Vagina (tissue), 2 donors: ENCODE data around the gene DNAJA3. TPM values are rescaled to one million over a fixed set of nuclear protein-coding genes. Genes with fewer than 3 reads are reported as not detected.
A peak's percentile ranks its signal among the peaks of the same experiment; 100 is the strongest.

Source experiments
- DNase-seq, 2 donors: peaks; one replicate each; pipeline ENCODE4 v3.0.0-alpha.2; 2017; ENCODE audit errors: extremely low spot score in 2 of 2
- H3K27ac ChIP-seq: fragments of 200-600 bp; sonication (generic); one replicate; pipeline ENCODE4 v1.5.1; 2019
- H3K27me3 ChIP-seq: fragments of 200-600 bp; sonication (generic); one replicate; pipeline ENCODE4 v1.5.1; 2019
- H3K36me3 ChIP-seq, 2 donors: fragments of 200-600 bp; sonication (generic); one replicate each; pipeline ENCODE4 v1.5.1; 2017 to 2019
- H3K4me1 ChIP-seq: fragments of 200-600 bp; sonication (generic); one replicate; pipeline ENCODE4 v1.5.1; 2019
- H3K4me3 ChIP-seq, 2 donors: fragments of 200-600 bp; sonication (generic); 1 replicate in 1 of 2; 2 replicates in 1 of 2; pipeline ENCODE4 v1.5.1; 2016 to 2019
- H3K9me3 ChIP-seq: fragments of 200-600 bp; sonication (generic); one replicate; pipeline ENCODE4 v1.5.1; 2019
- CTCF ChIP-seq, 3 experiments: fragments of 450-650 bp in 2 of 3; fragments of 200-600 bp in 1 of 3; sonication (generic) in 1 of 3; IDR thresholded peaks; one replicate each; pipeline ENCODE4 v1.5.1; 2017 to 2019; ENCODE audit warnings: antibody characterized with exemption in 3 of 3, mild to moderate bottlenecking in 2 of 3, moderate library complexity in 2 of 3
- POLR2A ChIP-seq, 2 donors: fragments of 450-650 bp; IDR thresholded peaks; one replicate each; pipeline ENCODE4 v1.6.1; 2017; ENCODE audit warnings: antibody characterized with exemption in 2 of 2, mild to moderate bottlenecking in 2 of 2, moderate library complexity in 2 of 2
- POLR2AphosphoS5 ChIP-seq, 2 donors: sonication (generic); formaldehyde crosslinking; IDR thresholded peaks; one replicate each; pipeline ENCODE4 v1.9.0; 2017; ENCODE audit warnings: antibody characterized with exemption in 2 of 2, mild to moderate bottlenecking in 2 of 2, low read depth in 1 of 2; ENCODE audit not compliant: insufficient read depth in 1 of 2
- intact Hi-C: fragments of 100-400 bp; cut with DNase I; formaldehyde crosslinking; loops from one replicate; pipeline ENCODE4 v1.15.1; 2023
- total RNA-seq: library from RNA; depleted of rRNA; stranded (reverse); fragments of >200 nt; gene quantifications from one replicate; pipeline ENCODE4 v1.2.3, GENCODE V29; 2016

Gene DNAJA3
- total RNA-seq, 1 donor from 2014 or later, result 33.6 TPM

GRCh38 chr16:4415538-4416199 is 10.0 kb upstream of the DNAJA3 start:
- peaks cover 18% of the 10 kb centered on the region for H3K4me1 ChIP-seq
- DNase-seq, result no peak

DNA sequence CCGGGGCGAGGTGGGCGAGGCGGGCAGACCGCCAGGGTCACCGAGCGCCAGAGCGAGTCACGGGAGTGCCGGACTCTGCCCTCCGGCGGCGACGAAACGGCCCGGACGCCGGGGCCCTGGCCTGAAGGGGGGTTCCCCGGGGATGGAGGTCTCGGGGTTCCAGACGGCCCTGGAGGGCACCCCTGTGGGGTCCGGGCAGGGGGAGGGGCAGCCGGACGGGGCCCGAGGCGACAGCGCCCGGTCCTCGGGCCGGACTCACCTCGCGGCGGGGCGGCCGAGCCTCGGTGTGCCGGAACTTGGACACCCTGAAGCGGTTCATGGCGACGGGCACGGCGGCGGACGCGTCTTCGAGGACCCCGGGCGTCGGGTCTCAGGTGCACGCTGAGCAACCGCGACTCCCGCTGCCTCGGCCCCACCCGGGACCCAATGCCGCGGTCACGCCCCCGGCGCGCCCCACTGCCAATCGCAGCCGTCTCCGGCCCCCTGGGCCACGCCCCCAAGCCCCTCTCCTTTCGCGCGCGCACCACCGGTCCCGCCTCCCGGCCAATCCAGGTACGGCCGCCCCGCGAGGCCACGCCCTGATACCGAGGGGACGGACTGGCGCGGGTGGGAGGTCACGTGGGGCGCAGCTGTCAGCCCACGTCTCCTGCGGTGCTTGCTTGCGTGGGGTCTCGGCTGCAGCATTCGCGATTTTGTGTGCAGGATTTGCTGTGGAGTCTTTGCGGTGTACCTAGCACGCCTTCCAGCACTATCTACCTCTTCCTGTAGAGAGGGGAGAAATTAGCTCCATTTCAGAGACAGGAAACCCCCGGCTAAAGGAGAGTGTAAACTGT is 9.3 kb upstream of the DNAJA3 start, which contains the start of gene CORO7:
Gene CORO7 (minus strand): TSS at position 397 of the 833 bp plus-strand sequence. CDS start 78 bp downstream, at position 319.
- intact Hi-C loops, result no loop called here
- Histone ChIP-seq H3K4me1 (peaks cover 16% of the 10 kb centered on the region), H3K9me3 (no peaks in the 10 kb centered on the region)

More at GRCh38 chr16:4415538-4416199, 10.0 kb upstream of the DNAJA3 start:
- Histone ChIP-seq H3K9me3 (no peaks in the 10 kb centered on the region), H3K36me3 (peaks cover 0 to 9% of the 10 kb centered on the region in 2 donors), H3K27ac (peak overlapping the region; percentile 73), H3K27me3 (no peaks in the 10 kb centered on the region), H3K4me3 (peak overlapping the region; percentile 99)
- intact Hi-C loops, result no loop called here
- no peak for TF ChIP-seq POLR2A (IDR thresholded peaks at IDR 0.05)
- TF ChIP-seq CTCF (IDR thresholded peaks at IDR 0.05), result peak in 1 of 3 experiments; percentile 17

GRCh38 chr16:4419402-4419959 is 6.2 kb upstream of the DNAJA3 start:
- no peak overlapping the region for H3K4me3 ChIP-seq
- peaks cover 16% of the 10 kb centered on the region for H3K4me1 ChIP-seq
- TF ChIP-seq POLR2AphosphoS5 (IDR thresholded peaks at IDR 0.05; ENCODE audit: insufficient read depth in 1 of 2, low read depth in 1 of 2) (no peak), CTCF (IDR thresholded peaks at IDR 0.05) (no peak), POLR2A (IDR thresholded peaks at IDR 0.05) (no peak)
- no peaks in the 10 kb centered on the region for H3K27me3 ChIP-seq
- intact Hi-C loops, result no loop called here
- no peak overlapping the region for H3K27ac ChIP-seq
- no peak for DNase-seq
- no peaks in the 10 kb centered on the region for H3K36me3 ChIP-seq
- H3K9me3 ChIP-seq, result no peaks in the 10 kb centered on the region

More for the DNA sequence above, 9.3 kb upstream of the DNAJA3 start, which contains the start of gene CORO7:
- H3K4me3 ChIP-seq, result peak within 1 kb of the TSS; percentile 99
- DNase-seq, result no peak
- peak in 1 of 2 donors; percentile 58 for TF ChIP-seq POLR2A (IDR thresholded peaks at IDR 0.05)
- peak; percentile 50 to 80 for TF ChIP-seq POLR2AphosphoS5 (IDR thresholded peaks at IDR 0.05; ENCODE audit: insufficient read depth in 1 of 2, low read depth in 1 of 2)
- no peak for TF ChIP-seq CTCF (IDR thresholded peaks at IDR 0.05)
- H3K27me3 ChIP-seq, result no peaks in the 10 kb centered on the region
- peaks cover 0 to 9% of the 10 kb centered on the region in 2 donors for H3K36me3 ChIP-seq
- peak within 1 kb of the TSS; percentile 73 for H3K27ac ChIP-seq

DNA sequence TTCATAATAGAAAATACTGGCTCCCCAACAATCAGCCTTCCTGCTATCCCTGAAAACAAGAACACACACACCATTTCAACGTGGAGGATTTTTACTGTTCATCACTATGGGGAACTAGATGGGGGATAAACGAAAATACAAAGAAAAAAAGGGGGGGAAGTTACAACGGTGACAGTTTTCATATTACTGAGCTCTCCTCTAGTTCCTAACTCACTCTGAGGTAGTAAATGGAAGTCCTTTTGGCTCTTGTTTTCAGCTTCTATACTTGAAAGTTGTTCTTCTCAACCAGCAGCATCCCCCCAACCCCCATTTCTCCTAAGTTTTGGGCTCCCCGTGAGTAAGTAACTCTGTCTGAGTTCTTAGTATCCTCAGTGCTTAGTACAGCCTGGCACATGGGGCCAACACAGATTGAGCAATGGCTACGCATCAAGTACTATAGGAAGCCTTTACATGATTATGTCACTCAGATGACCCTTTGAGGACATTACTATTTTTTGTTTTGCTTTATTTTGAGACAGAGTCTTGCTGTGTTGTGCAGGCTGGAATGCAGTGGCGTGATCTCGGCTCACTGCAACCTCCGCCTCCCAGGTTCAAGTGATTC is 5.1 kb upstream of the DNAJA3 start:
- no peak overlapping the region for H3K4me3 ChIP-seq
- H3K4me1 ChIP-seq, result peaks cover 12% of the 10 kb centered on the region
- intact Hi-C loops, result no loop called here
- H3K27ac ChIP-seq, result no peak overlapping the region
- no peaks in the 10 kb centered on the region for H3K9me3 ChIP-seq
- DNase-seq, result no peak
- H3K36me3 ChIP-seq, result no peaks in the 10 kb centered on the region
- H3K27me3 ChIP-seq, result no peaks in the 10 kb centered on the region
- TF ChIP-seq POLR2A (IDR thresholded peaks at IDR 0.05), result no peak

- H3K4me3 ChIP-seq, result peak overlapping the region; percentile 58 to 78
- TF ChIP-seq POLR2AphosphoS5 (IDR thresholded peaks at IDR 0.05; ENCODE audit: insufficient read depth in 1 of 2, low read depth in 1 of 2) (peak in 1 of 2 donors; percentile 12), CTCF (IDR thresholded peaks at IDR 0.05) (no peak)
- peak overlapping the region; percentile 87 for H3K27ac ChIP-seq
- intact Hi-C loops, result no loop called here
- H3K9me3 ChIP-seq, result no peaks in the 10 kb centered on the region
- DNase-seq, result no peak
- H3K4me1 ChIP-seq, result peaks cover 23% of the 10 kb centered on the region
- peaks cover 0 to 2% of the 10 kb centered on the region in 2 donors for H3K36me3 ChIP-seq
- H3K27me3 ChIP-seq, result no peaks in the 10 kb centered on the region
These were observed 485 bp downstream of the DNAJA3 start for GRCh38 chr16:4426021-4426684.
